NCI-H82 treated with DMSO at 0.1 percent for 48 hours (cell line): ENCODE results near the gene PDCD1LG2.
"Not testable (repeated sequence)": the region's sequence is repeated elsewhere in the genome, so short reads cannot be mapped to it uniquely, and the experiment has no call there.

Experiments
- DNase-seq: peaks from one replicate; lab custom pipeline; 2025; ENCODE audit not compliant: unreplicated experiment; lab: John Stamatoyannopoulos, UW

PDCD1LG2 gene

DNA sequence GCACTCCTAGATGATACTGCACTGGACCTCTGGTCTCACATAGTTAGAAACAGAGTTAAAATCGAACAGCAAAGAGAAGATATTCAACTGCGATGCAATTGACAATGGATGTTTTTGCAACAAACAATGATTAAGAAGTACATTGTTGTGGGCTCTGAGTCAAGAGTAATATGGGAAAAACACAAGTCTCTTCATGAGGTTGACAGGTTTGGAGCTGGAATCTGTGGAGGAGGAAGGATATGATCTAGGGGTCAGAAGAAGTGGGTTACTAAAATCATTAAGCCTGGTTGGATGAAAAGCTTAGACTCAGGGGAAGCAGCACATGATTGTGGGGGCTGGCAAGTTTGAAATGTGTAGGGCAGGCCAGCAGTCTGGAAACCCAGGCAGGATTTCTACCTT, 53.1 kb downstream of the PDCD1LG2 start:
- no peak for DNase-seq

DNA sequence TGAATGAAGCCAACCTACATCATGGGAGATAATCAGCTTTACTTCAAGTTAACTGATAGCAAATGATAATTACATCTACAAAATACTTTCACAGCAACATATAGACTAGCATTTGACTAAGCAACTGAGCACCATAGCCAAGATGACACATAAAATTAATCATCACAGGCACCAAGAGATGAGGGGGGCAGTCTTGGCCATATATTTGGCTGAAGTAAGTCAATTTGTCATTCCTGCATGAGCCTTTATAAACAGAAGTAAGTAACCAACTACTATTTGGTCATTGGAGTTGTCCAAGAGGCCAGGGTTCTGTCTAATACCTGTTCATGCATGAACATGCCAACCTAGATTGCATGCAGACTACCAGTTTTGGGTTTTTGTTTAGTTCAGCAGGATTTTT, 53.6 kb downstream of the PDCD1LG2 start:
- DNase-seq, result no peak

DNA sequence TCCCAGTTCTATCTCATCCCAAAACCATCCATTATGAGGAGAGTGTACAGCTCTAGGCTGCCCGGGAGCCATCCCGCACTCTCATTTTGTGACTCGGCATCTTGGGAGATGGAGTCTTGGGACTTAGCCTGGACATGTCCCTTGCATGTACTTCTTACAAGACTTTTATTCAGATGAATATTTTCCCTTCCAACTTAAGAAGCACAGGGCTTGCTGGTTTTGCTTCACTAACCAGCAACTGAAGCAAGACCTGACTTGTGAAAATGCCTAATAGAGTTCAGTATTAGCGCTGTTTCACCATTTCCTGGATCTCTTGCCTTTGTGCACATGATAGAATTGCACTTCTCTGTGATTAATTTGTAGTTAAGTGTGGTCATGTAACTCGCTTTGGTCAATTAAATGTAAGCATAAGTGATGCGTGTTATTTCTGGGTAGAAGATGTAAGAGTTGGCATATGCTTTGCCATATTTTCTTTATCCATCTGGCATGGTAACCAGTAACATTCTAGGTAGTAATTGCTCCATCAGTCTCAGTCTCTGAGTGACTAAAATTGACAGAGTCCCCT, 55.8 kb downstream of the PDCD1LG2 start:
- DNase-seq, result no peak

DNA sequence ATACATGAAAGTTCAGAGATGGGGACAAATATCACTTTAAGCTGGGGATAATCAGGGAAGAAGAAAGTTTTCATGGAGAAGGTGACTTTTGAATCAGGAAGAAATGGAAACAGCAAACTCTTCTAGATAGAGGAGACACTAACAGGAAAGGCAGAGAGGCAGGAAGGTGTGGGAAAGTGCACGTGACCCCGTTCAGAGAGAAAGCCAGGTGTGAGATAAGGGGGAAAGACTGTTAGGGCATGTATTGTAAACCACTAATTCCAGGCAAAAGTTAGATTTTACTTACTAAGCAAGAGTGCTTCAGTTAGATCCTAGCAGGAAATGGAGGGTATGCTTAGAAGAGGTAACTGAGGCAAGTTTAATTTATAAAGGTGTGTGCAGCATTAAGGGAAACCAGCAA, 58.5 kb downstream of the PDCD1LG2 start:
- no peak for DNase-seq

DNA sequence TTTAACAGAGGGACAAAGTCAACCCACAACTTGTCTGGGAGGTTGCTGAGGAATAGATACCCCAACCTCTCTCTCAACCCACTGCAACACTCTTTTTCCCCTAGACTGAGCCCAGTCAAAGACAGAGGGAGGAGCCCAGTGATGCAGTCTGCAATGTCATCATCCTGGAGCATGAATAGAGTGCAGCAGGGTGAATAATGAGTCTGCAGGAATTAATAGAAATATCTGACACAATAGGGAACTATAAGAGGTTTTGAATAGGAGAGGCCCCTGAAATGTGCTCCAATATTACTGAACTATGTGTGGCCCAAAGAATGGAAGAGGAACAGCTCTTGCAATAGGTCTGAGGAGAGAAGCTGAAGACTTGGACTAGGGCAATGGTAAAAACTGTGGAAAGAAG, 59.1 kb downstream of the PDCD1LG2 start:
- DNase-seq, result no peak

DNA sequence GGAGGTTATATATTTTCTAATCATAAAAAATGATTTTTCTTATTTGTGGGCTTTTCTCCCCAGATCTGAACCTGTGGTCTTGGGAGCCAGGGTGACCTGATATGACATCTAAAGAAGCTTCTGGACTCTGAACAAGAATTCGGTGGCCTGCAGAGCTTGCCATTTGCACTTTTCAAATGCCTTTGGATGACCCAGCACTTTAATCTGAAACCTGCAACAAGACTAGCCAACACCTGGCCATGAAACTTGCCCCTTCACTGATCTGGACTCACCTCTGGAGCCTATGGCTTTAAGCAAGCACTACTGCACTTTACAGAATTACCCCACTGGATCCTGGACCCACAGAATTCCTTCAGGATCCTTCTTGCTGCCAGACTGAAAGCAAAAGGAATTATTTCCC, 59.6 kb downstream of the PDCD1LG2 start:
- no peak for DNase-seq

DNA sequence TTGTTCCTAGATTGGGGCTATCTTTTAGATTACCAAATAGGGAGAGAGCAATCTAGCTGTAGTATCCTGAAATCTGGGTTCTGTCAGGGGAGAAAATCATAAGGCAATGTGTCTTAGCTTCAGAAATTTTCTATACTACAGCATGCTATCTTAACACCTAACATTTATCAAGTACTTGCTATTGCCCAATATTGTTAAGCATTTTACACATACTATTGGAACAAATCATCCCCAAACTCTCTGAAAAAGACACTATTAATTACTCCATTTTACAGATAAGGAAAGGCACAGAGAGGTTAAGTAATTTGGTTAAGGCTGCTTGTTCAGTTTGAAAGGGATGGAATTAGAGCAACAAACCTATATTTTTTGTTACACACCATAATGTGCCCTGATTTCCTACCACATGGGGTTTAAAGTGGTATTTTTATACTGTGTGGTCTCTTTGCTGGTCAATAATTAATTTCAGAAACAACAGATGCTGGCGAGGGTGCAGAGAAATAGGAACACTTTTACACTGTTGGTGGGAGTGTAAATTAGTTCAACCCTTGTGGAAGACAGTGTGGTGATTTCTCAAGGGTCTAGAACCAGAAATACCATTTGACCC, 61.4 kb downstream of the PDCD1LG2 start:
- DNase-seq, result no peak

DNA sequence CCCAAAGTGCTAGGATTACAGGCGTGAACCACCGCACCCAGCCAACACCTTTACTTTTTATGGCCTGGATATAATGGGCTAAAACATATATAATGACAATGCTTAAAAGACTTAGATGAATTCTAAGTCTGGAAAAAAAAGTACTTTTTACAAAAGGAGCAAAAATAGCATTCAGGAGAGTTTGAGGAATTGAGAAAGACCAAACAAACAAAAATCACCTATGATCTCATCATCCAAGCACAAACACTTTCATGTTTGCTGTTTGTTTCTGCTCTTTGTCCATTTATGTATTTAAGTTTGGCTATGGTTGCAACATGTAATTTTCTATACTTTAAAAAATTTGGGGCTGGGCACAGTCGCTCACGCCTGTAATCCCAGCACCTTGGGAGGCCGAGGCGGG, 63.8 kb downstream of the PDCD1LG2 start:
- DNase-seq, result no peak

DNA sequence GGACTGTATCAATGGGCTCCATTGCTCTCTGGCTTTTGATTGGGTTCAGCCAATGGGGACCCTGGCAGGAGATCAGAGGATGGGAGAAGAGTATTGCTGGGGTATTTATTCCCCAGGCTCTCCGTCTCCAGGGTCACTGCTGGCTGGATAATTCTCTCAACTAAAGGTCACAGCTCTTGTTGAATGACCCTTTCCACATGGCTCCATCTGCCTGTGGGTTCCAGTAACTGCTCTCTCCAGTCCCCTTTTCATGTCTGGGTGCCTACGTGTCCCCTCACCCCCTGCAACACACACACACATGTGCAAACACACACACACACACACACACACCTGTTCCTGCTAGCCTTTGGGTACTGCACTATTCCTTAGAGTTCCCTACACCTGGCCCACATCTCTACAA, 64.7 kb downstream of the PDCD1LG2 start:
- no peak for DNase-seq

DNA sequence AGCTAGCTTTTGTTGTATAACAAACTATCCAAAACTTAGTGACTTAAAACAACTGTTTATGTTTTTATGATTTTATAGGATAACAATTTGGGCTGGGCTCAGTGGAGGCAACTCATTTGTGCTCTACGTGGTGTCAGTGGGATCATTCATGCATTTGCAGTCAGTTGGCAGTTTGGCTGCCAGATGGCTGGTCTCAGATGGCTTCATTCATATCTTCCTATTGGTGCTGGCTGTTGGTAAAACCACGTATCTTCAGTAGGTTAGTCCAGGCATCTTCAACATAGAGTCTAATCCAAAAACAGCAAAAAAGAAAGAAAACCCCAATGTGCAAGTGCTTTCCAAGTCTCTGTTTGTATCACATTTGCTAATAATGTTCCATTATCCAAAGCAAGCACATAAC, 66.9 kb downstream of the PDCD1LG2 start:
- no peak for DNase-seq

DNA sequence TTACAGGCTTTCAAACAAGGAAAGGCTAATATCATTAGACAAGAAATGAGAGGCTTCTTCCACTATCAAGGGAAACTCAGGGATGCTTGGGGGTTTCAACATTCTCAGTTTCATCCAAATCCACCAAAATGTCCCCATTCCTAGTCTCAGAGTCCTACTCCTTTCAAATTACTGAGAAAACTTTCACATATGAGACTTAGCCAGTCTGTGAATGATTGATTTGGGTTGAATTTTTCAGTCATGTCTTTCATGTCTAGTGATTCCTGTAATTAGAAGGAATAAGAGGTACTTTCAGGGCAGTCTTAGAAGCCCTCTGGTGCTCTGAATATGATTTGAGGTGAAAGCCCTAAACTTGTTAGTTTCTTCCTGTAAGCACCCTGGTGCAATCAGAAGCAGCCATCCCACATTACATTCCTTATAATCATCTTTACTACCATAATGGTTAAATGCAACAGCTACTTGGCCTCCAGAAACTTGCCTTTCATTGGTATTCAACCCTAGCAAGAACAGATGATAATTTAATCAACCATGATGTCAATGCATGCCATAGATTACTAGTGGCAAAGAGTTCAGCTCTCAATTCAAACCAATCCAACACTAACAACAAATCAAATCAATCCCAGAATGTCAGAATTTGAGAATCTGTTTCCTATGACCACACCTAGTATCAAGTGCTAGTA, 67.8 kb downstream of the PDCD1LG2 start:
- no peak for DNase-seq

DNA sequence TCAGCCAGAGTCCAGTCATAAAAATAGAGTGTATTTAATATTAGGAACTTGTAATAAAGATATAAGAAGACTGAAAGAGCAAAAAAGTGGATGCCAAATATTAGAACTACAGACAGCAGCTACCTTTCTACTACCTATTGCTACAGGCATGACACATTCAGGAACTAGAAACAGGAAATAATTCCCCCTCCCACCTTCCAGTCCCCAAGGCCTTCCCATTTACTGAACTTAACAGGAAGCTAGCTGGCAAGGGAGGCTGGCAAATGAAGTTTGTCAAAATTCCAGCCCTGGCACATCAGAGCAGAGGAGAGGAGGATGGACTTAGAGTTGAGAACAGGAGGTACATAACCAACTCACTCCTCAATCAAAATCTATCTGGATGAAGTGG, 68.4 kb downstream of the PDCD1LG2 start:
- DNase-seq, result no peak

DNA sequence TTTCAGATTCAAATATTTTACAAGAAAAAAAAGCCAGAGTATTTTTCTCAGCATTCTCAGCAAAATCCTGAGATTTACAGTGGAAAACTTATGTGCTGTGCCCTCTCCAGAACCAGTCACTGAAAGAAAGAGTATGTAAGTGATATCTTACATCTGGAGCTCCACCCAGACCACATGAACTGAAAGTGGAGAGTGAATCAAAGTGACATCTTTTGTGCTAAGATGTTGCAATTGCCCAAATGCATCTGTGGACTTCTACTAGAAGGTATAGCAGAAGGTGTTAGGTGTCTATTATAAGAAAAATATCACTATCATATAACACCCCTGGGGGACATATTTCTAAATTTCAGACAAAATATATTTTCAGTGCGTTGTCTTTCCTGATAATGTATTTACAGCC, 69.5 kb downstream of the PDCD1LG2 start:
- no peak for DNase-seq

DNA sequence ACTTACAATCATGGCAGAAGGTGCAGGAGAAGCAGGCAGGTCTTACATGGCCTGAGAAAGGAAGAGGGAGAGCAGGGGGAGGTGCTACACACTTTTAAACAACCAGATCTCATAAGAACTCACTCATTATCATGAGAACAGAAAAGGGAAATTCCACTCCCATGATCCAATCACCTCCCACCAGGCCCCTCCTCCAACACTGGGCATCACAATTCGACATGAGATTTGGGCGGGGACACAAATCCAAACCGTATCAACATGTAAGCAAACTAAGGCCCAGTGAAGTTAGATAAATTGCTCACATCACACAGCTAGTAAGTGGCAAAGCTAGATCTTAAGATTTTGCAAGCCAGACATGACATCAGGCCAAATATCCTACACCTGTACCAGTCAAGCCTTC, 70.3 kb downstream of the PDCD1LG2 start:
- no peak for DNase-seq

DNA sequence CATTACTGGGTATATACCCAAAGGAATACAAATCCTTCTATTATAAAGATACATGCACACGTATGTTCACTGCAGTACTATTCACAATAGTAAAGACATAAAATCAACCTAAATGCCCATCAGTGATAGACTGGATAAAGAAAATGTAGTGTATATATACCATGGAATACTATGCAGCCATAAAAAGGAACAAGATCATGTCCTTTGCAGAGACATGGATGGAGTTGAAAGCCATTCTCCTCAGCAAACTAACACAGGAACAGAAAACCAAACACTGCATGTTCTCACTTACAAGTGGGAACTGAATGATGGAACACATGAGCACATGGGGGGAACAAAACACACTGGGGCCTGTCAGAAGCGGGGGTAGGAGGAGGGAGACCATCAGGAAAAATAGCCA, 71.4 kb downstream of the PDCD1LG2 start:
- DNase-seq, result not testable (repeated sequence)

DNA sequence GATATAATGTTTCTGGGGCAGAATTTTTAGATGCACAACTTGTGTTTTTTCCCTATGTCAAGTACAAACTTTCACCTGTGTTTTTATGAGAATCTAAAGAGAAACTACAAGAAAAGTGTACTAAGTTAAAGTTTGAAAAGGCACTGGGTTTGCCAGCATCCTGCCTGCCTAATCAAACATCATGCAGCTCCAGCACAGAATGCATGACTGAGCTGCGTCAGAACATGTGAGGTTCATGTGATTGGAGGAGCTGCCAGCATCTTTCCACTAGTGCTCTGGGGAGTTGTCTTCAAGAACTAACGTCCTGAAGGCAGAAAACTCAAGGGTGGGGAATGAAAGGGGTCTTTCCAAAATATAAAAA, 72.5 kb downstream of the PDCD1LG2 start:
- DNase-seq, result no peak

DNA sequence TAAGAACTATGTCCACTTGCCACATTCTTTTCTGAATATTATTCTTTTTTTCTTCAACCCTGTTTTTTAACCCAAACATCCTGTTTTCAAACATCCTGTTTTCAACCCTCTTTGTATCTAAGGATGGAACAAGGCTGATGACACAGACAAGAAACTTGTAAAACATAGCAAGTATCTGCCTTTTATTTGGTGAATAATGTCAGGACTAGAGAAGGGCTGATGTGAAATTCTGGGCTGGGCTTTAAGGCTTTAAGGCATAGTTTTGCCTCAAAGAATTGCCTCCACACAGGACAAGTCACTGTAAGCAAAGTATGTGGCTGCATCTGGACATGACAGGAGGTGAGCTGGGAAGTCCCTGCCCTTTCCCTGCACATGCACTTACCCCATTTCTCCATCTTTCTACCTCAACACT, 76.1 kb downstream of the PDCD1LG2 start:
- DNase-seq, result no peak

DNA sequence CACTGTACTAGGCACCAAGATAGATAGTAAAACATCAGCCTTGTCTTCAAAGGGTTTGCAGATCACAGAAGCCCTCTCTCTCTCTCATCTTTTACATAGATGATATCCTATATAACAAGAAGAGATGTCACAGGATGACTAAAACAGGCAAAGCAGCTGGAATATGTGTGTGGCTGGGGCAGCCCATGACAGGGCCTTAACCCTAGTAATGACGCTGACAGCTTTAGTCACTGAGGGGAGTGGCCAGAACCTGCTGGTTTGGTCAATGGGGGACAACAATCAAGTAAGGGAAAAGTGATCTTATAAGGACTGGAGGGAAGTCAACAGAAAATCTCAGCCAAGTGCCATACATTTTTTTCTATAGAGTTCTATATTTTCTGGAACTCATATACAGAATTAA, 76.7 kb downstream of the PDCD1LG2 start:
- no peak for DNase-seq

DNA sequence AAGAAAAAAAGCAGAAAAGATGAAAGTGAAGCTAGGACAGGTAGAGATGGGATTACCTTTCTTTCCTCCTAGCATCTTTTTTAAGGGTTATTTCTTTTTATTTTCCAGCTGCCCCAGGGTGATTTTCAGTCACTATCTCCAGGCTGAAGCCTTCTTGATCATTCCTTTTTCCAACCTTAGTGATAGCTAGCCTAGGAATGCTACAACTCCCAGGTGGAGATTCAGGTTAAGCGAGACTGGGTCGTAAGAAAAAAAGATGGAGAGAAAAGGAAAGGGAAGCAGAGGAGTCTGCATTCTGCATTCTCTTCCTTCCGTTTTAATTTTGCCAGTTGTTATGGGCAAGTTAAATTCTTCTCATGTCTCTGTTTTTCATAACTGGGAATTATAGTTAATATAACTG, 81.9 kb downstream of the PDCD1LG2 start:
- no peak for DNase-seq

DNA sequence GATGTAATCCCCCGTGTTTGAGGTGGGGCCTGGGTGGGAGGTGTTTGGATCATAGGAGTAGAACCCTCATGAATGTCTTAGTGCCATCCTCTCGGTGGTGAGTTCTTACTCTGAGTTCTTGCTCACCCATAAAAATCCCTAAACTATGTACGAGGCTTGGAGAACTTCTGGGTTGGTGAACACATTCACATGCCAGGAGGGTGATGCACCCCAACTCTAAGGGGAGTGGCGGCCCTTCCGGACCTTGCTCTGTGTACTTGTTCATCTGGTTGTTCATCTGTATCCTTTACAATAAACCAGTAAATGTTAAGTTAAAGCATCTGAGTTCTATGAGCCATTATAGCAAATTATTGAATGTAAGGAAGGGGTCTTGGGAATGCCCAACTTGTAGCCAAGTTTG, 82.6 kb downstream of the PDCD1LG2 start:
- no peak for DNase-seq

DNA sequence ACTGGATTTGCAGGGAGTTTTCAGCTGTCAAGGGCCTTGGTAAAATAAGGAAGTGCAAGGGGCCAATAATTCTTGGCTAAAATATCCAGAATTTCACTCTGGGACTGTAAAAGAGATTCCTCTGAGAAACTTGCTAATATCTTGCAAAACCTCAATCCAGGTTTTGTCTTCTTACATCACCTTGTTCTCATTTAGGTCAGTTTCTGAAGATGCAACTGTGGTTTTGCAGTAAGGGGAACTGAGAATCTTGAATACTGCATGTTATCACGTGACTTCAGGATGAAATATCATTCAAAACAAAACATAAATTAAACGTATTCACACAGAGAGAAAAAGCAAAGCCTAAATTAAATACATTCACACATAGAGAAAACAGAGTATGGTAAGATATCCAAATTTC, 83.6 kb downstream of the PDCD1LG2 start:
- DNase-seq, result no peak

DNA sequence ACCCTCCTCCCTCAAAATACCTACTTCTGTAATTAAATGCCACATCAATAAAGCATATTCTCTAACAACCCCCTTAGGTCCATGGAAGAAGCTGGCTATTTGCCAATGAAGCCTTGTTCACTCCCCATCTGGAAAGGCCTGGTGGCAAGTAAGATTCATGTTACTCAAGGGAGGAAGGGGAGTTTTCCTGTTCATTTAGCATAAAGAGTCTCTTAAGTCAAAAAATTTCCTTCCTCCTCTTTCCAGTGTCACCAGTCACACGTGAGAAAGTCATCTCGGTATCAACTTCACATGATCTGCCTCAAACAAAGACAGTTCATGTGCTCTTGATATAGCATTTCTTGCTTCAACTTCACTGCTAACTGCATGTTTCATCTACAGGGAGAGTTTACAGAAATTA, 85.8 kb downstream of the PDCD1LG2 start:
- no peak for DNase-seq
